IMR-90 (cell line): ENCODE measurements around the gene PYGO2. TPM values are rescaled to one million over a fixed set of nuclear protein-coding genes. Genes with fewer than 3 reads are reported as not detected.

Experiments used
- ATAC-seq: fragments of 200-7000 bp; cut with Tn5 transposase; 2 replicates; pipeline ENCODE4 v1.9.1; 2020; ENCODE audit warnings: low read depth, mild to moderate bottlenecking, moderate library complexity
- BruUV-seq: library from RNA; stranded (reverse); fragments of 400-500 nt; replicated peaks from 2 replicates; lab custom pipeline; 2021; lab: Mats Ljungman, UMichigan
- CTCF ChIA-PET: fragments of 300-600 bp; formaldehyde crosslinking; extraction: SDS; loops from one replicate; lab custom pipeline; 2021; ENCODE audit warnings: antibody characterized with exemption; lab: Yijun Ruan, JAX
- POLR2A ChIA-PET: fragments of 300-600 bp; sonication (Branson Sonifier 250); formaldehyde crosslinking; loops from one replicate; lab custom pipeline; 2022; ENCODE audit warnings: antibody characterized with exemption; ENCODE audit not compliant: unreplicated experiment; lab: Charles Lee
- DNase-seq: peaks from one replicate; pipeline ENCODE4 v3.0.0; 2013
- H2AFZ ChIP-seq: replicated peaks from 2 replicates; pipeline ENCODE3; 2013; ENCODE audit warnings: low read length, mild to moderate bottlenecking; ENCODE audit not compliant: poor library complexity
- H2AK5ac ChIP-seq: 2 replicates; pipeline ENCODE4 v1.6.1; 2013; ENCODE audit warnings: low read depth, low read length, inconsistent platforms
- H2AK9ac ChIP-seq: replicated peaks from 2 replicates; pipeline ENCODE3; 2013; ENCODE audit warnings: mild to moderate bottlenecking, low read depth, low read length, moderate library complexity; ENCODE audit not compliant: poor library complexity
- H2BK120ac ChIP-seq: 2 replicates; pipeline ENCODE4 v1.6.1; 2013; ENCODE audit warnings: low read depth, low read length, inconsistent platforms
- H2BK15ac ChIP-seq: 3 replicates; pipeline ENCODE4 v1.6.1; 2013; ENCODE audit warnings: low read depth, low read length, inconsistent platforms
- H2BK20ac ChIP-seq: 2 replicates; pipeline ENCODE4 v1.6.1; 2013; ENCODE audit warnings: low read depth, mild to moderate bottlenecking, inconsistent platforms, low read length, moderate library complexity
- H2BK5ac ChIP-seq: 2 replicates; pipeline ENCODE4 v1.6.1; 2013; ENCODE audit warnings: mild to moderate bottlenecking, low read depth, low read length, inconsistent platforms; ENCODE audit not compliant: poor library complexity, severe bottlenecking
- H3K14ac ChIP-seq: replicated peaks from 2 replicates; pipeline ENCODE4 v1.6.1; 2013; ENCODE audit warnings: low read depth, low read length, inconsistent platforms
- H3K18ac ChIP-seq: 2 replicates; pipeline ENCODE4 v1.6.1; 2013; ENCODE audit warnings: low read depth, low read length, control low read depth
- H3K23ac ChIP-seq: 2 replicates; pipeline ENCODE4 v1.6.1; 2013; ENCODE audit warnings: low read depth, low read length, inconsistent platforms
- H3K27ac ChIP-seq: 2 replicates; pipeline ENCODE4 v1.5.1; 2013; ENCODE audit warnings: mild to moderate bottlenecking, control low read depth, low read length; ENCODE audit not compliant: insufficient read depth
- H3K27me3 ChIP-seq: 2 replicates; pipeline ENCODE4 v1.6.1; 2013; ENCODE audit warnings: low read length; ENCODE audit not compliant: control insufficient read depth, insufficient read depth
- H3K36me3 ChIP-seq: 2 replicates; pipeline ENCODE4 v1.6.1; 2013; ENCODE audit warnings: low read length, mixed read lengths; ENCODE audit not compliant: control insufficient read depth, insufficient read depth
- H3K4ac ChIP-seq: 2 replicates; pipeline ENCODE4 v1.6.1; 2013; ENCODE audit warnings: low read depth, low read length, inconsistent platforms
- H3K4me1 ChIP-seq: 2 replicates; pipeline ENCODE4 v1.6.1; 2013; ENCODE audit warnings: low read length, mixed read lengths; ENCODE audit not compliant: control insufficient read depth, insufficient read depth
- H3K4me2 ChIP-seq: 2 replicates; pipeline ENCODE4 v1.6.1; 2013; ENCODE audit warnings: low read depth, mild to moderate bottlenecking, control low read depth, low read length, moderate library complexity
- H3K4me3 ChIP-seq: 2 replicates; pipeline ENCODE4 v1.5.1; 2013; ENCODE audit warnings: low read depth, mild to moderate bottlenecking, control low read depth, low read length, moderate library complexity; ENCODE audit not compliant: insufficient read depth
- H3K56ac ChIP-seq: 2 replicates; pipeline ENCODE4 v1.6.1; 2013; ENCODE audit warnings: low read length, inconsistent platforms; ENCODE audit not compliant: insufficient read depth; ENCODE audit errors: extremely low read depth
- H3K79me1 ChIP-seq, 2 experiments: 2 replicates each; pipeline ENCODE4 v1.6.1; 2013; ENCODE audit warnings: low read length in 2 of 2, inconsistent platforms in 1 of 2, low read depth in 1 of 2
- H3K9ac ChIP-seq: 2 replicates; pipeline ENCODE4 v1.6.1; 2013; ENCODE audit warnings: low read depth, low read length, control low read depth
- H3K9me1 ChIP-seq: 2 replicates; pipeline ENCODE4 v1.6.1; 2013; ENCODE audit warnings: low read length, inconsistent platforms; ENCODE audit not compliant: insufficient read depth
- H3K9me3 ChIP-seq: 2 replicates; pipeline ENCODE4 v1.6.1; 2013; ENCODE audit warnings: low read length; ENCODE audit not compliant: control insufficient read depth, insufficient read depth
- H4K20me1 ChIP-seq: 2 replicates; pipeline ENCODE4 v1.6.1; 2013; ENCODE audit warnings: low read length, inconsistent platforms; ENCODE audit not compliant: insufficient read depth
- H4K5ac ChIP-seq: 2 replicates; pipeline ENCODE4 v1.6.1; 2013; ENCODE audit warnings: mild to moderate bottlenecking, low read depth, low read length, control low read depth
- H4K8ac ChIP-seq, 2 experiments: 2 replicates each; pipeline ENCODE4 v1.6.1; 2013; ENCODE audit warnings: low read depth in 2 of 2, low read length in 2 of 2, control low read depth in 1 of 2, inconsistent platforms in 1 of 2
- H4K91ac ChIP-seq: 2 replicates; pipeline ENCODE4 v1.6.1; 2013; ENCODE audit warnings: low read depth, low read length, inconsistent platforms; ENCODE audit not compliant: insufficient read depth
- BHLHE40 ChIP-seq: fragments of 150-350 bp; IDR thresholded peaks from 2 replicates; pipeline ENCODE4 v1.6.1; 2016; ENCODE audit warnings: mild to moderate bottlenecking, low read depth, low read length
- CEBPB ChIP-seq: IDR thresholded peaks from 2 replicates; pipeline ENCODE4 v1.6.1; 2012; ENCODE audit warnings: low read depth, low read length, improper control_type of control experiment
- CHD1 ChIP-seq: IDR thresholded peaks from 2 replicates; pipeline ENCODE4 v1.6.1; 2012; ENCODE audit warnings: low read depth, low read length, improper control_type of control experiment
- CTCF ChIP-seq: conservative IDR thresholded peaks from 2 replicates; pipeline ENCODE4 v1.5.1; 2012; ENCODE audit warnings: mild to moderate bottlenecking, low read depth, low read length, improper control_type of control experiment
- FOS ChIP-seq: fragments of 150-350 bp; IDR thresholded peaks from 2 replicates; pipeline ENCODE4 v1.6.1; 2016; ENCODE audit warnings: low read depth, low read length
- MAFK ChIP-seq: IDR thresholded peaks from 2 replicates; pipeline ENCODE4 v1.6.1; 2012; ENCODE audit warnings: low read depth, low read length, improper control_type of control experiment
- MAZ ChIP-seq: IDR thresholded peaks from 2 replicates; pipeline ENCODE4 v1.6.1; 2012; ENCODE audit warnings: low read depth, mild to moderate bottlenecking, low read length, improper control_type of control experiment, moderate library complexity, borderline replicate concordance
- MXI1 ChIP-seq: IDR thresholded peaks from 2 replicates; pipeline ENCODE4 v1.6.1; 2012; ENCODE audit warnings: low read depth, mild to moderate bottlenecking, low read length, moderate library complexity, borderline replicate concordance
- POLR2A ChIP-seq: IDR thresholded peaks from 2 replicates; pipeline ENCODE4 v1.6.1; 2012; ENCODE audit warnings: mild to moderate bottlenecking, low read depth, low read length
- RAD21 ChIP-seq: IDR thresholded peaks from 2 replicates; pipeline ENCODE4 v1.6.1; 2012; ENCODE audit warnings: low read length, improper control_type of control experiment
- RCOR1 ChIP-seq: IDR thresholded peaks from 2 replicates; pipeline ENCODE4 v1.6.1; 2012; ENCODE audit warnings: mild to moderate bottlenecking, low read length, improper control_type of control experiment; ENCODE audit not compliant: insufficient replicate concordance
- RFX5 ChIP-seq: IDR thresholded peaks from 2 replicates; pipeline ENCODE4 v1.8.0; 2012; ENCODE audit warnings: low read depth, mild to moderate bottlenecking, low read length, moderate library complexity
- SMC3 ChIP-seq: fragments of 150-350 bp; IDR thresholded peaks from 2 replicates; pipeline ENCODE4 v1.6.1; 2016; ENCODE audit warnings: low read depth, mild to moderate bottlenecking, antibody characterized with exemption, low read length, moderate library complexity
- USF2 ChIP-seq: fragments of 150-350 bp; IDR thresholded peaks from 2 replicates; pipeline ENCODE4 v1.6.1; 2017; ENCODE audit warnings: mild to moderate bottlenecking, antibody characterized with exemption, low read length, low read depth
- WGBS, 2 experiments: methylation state at CpG; one replicate each; pipeline versions ENCODE4 v1.1.5 to v1.1.7; 2013; ENCODE audit warnings: missing lambda C conversion rate in 2 of 2; ENCODE audit not compliant: insufficient read length in 1 of 2; ENCODE audit errors: extremely low coverage in 2 of 2; 5-methylcytosine and 5-hydroxymethylcytosine counted together
- dilution Hi-C: fragments of 300-500 bp; cut with HindIII; formaldehyde crosslinking; loops from one replicate; pipeline ENCODE4 v1.14.3; 2018; ENCODE audit warnings: low sequenced_read_pairs; ENCODE audit not compliant: unreplicated experiment
- in situ Hi-C: fragments of 300-500 bp; cut with MboI; formaldehyde crosslinking; loops from 3 replicates; pipeline ENCODE4 v1.14.3; 2019; ENCODE audit warnings: low sequenced_read_pairs, inconsistent platforms, mixed read lengths
- intact Hi-C: fragments of 100-400 bp; cut with micrococcal nuclease; formaldehyde crosslinking; loops from 2 replicates; pipeline ENCODE4 v1.10.0; 2022
- polyA plus RNA-seq, 3 experiments: library from polyadenylated mRNA; depleted of rRNA; stranded (reverse); fragments of >200 nt; gene quantifications; 2 replicates each; pipeline ENCODE4 v1.2.3, GENCODE V29; 2012; ENCODE audit warnings: low replicate concordance in 1 of 3
- total RNA-seq: library from RNA; depleted of rRNA; stranded (reverse); fragments of >200 nt; gene quantifications from 2 replicates; pipeline ENCODE4 v1.2.3, GENCODE V29; 2012

The PYGO2 gene
- total and polyA plus RNA-seq, 2 of the 4 experiments (the other 2 are of a cell fraction) = 5.4 to 14.8 TPM

- no peak overlapping the region for H2AK5ac ChIP-seq
- H4K8ac ChIP-seq = peak overlapping the region in 1 of 2 experiments; percentile 88; a peak in 2 of 4 replicates
- no peak overlapping the region for H2BK20ac ChIP-seq
- BruUV-seq = no TSS peak
- no peaks in the 10 kb centered on the region for H3K9me3 ChIP-seq
- peaks cover 9% of the 10 kb centered on the region for H3K4me1 ChIP-seq
- ChIA-PET CTCF (interaction anchor here (0.9 to 2.1 kb wide), 10 partner anchors 18 to 518 kb away, joined by 3 to 11 read pairs (median 4); partner anchors contain the start of genes PBXIP1, PYGO2 and SHC1), POLR2A (no interaction called here)
- H2BK5ac ChIP-seq = no peak overlapping the region
- H2BK15ac ChIP-seq = no peak overlapping the region
- H3K9me1 ChIP-seq = no peaks in the 10 kb centered on the region
- no peak overlapping the region for H4K91ac ChIP-seq
- intact Hi-C loops = loop anchor here (2.0 kb wide), 1 partner anchor 38 kb away; the partner anchor contains the start of gene PYGO2
- H3K18ac ChIP-seq = no peak overlapping the region
- 0 out of 2 replicates have a peak overlapping the region, but pooled peaks have one; percentile 1 for H3K9ac ChIP-seq
- peak overlapping the region; percentile 74; the same call in 1 of the 2 replicates for H3K23ac ChIP-seq
- peak overlapping the region; percentile 77 for H2AK9ac ChIP-seq
- TF ChIP-seq CEBPB (no peak), POLR2A (no peak), MXI1 (no peak), MAFK (no peak), RCOR1 (no peak), MAZ (peak; percentile 18; the same call in 1 of the 2 replicates), CHD1 (no peak), RAD21 (peak; percentile 73), USF2 (no peak), SMC3 (peak; percentile 75), CTCF (peak; percentile 80), RFX5 (no peak), BHLHE40 (no peak), FOS (no peak)
- no peaks in the 10 kb centered on the region for H4K20me1 ChIP-seq
- no peak overlapping the region for H3K56ac ChIP-seq
- H3K27ac ChIP-seq = no peak overlapping the region
- peak overlapping the region; percentile 88 for H2AFZ ChIP-seq
- peak overlapping the region; percentile 42; the same call in 1 of the 2 replicates for H3K4ac ChIP-seq
- dilution Hi-C loops = no loop called here
- no peak overlapping the region for H3K4me3 ChIP-seq
- H3K27me3 ChIP-seq = no peaks in the 10 kb centered on the region
- peak overlapping the region; percentile 79 for H3K4me2 ChIP-seq
- H3K14ac ChIP-seq = 0 out of 2 replicates have a peak overlapping the region, but pooled peaks have one; percentile 77
- in situ Hi-C loops = no loop called here
- ATAC-seq (no peak), DNase-seq (peak; percentile 62)
- H3K36me3 ChIP-seq = no peaks in the 10 kb centered on the region
- peak overlapping the region; percentile 51; the same call in 1 of the 2 replicates for H2BK120ac ChIP-seq
- 80% methylated on average over 3 of the region's 40 CpGs; no CpG with 5 or more reads in 1 of the 2 experiments for WGBS, 2 experiments
- peak overlapping the region; percentile 28; the same call in 1 of the 2 replicates for H4K5ac ChIP-seq
- H3K79me1 ChIP-seq = peaks cover 9 to 31% of the 10 kb centered on the region in 2 experiments; a peak in 3 of 4 replicates
Measured at GRCh38 chr1:154998818-154999570, 37.4 kb upstream of the PYGO2 start.
